PC-3 (cell line): Measurements from ENCODE around the gene TMEM208. TPM values are rescaled to one million over a fixed set of nuclear protein-coding genes. Genes with fewer than 3 reads are reported as not detected.

Source experiments
- ATAC-seq: fragments of 200-7000 bp; cut with Tn5 transposase; 2 replicates; pipeline ENCODE4 v1.9.1; 2020; ENCODE audit warnings: mild to moderate bottlenecking, moderate library complexity
- BruUV-seq: library from RNA; stranded (reverse); fragments of 400-500 nt; replicated peaks from 2 replicates; lab custom pipeline; 2021; lab: Mats Ljungman, UMichigan
- CTCF ChIA-PET: fragments of 300-600 bp; sonication (Branson Sonifier 250); formaldehyde crosslinking; loops from one replicate; lab custom pipeline; 2022; ENCODE audit warnings: antibody characterized with exemption; lab: Charles Lee
- POLR2A ChIA-PET: fragments of 300-600 bp; sonication (Branson Sonifier 250); formaldehyde crosslinking; loops from one replicate; lab custom pipeline; 2022; ENCODE audit warnings: antibody characterized with exemption; ENCODE audit not compliant: unreplicated experiment; lab: Charles Lee
- DNase-seq: peaks from one replicate; pipeline ENCODE4 v3.0.0-alpha.2; 2015
- H2AFZ ChIP-seq: fragments of 300-600 bp; sonication (generic); 2 replicates; pipeline ENCODE4 v1.6.0; 2016; ENCODE audit warnings: antibody characterized with exemption, low read length
- H3F3A ChIP-seq: fragments of 300-600 bp; sonication (generic); one replicate; pipeline ENCODE4 v1.6.0; 2017; ENCODE audit warnings: antibody characterized with exemption, low read length, control low read depth, mild to moderate bottlenecking; ENCODE audit not compliant: unreplicated experiment
- H3K27ac ChIP-seq: fragments of 300-600 bp; sonication (generic); 2 replicates; pipeline ENCODE4 v1.5.1; 2016; ENCODE audit warnings: mild to moderate bottlenecking, low read length
- H3K27me3 ChIP-seq: fragments of 300-600 bp; sonication (generic); 2 replicates; pipeline ENCODE4 v1.6.1; 2016; ENCODE audit warnings: low read length, mixed read lengths
- H3K36me3 ChIP-seq: fragments of 300-600 bp; sonication (generic); 2 replicates; pipeline ENCODE4 v1.6.1; 2016; ENCODE audit warnings: low read depth, mixed run types, low read length, mixed read lengths
- H3K4me1 ChIP-seq: fragments of 300-600 bp; sonication (generic); 2 replicates; pipeline ENCODE4 v1.5.1; 2016; ENCODE audit warnings: low read length; ENCODE audit not compliant: insufficient read depth
- H3K4me2 ChIP-seq: fragments of 300-600 bp; sonication (generic); 2 replicates; pipeline ENCODE4 v1.6.0; 2016; ENCODE audit warnings: low read length
- H3K4me3 ChIP-seq: fragments of 300-600 bp; sonication (generic); 2 replicates; pipeline ENCODE4 v1.5.1; 2016; ENCODE audit warnings: mild to moderate bottlenecking, low read length, mixed read lengths
- H3K79me2 ChIP-seq: fragments of 300-600 bp; sonication (generic); 2 replicates; pipeline ENCODE4 v1.6.1; 2017; ENCODE audit warnings: low read length, mixed read lengths
- H3K9ac ChIP-seq: fragments of 300-600 bp; sonication (generic); 2 replicates; pipeline ENCODE4 v1.6.0; 2016; ENCODE audit warnings: mild to moderate bottlenecking, low read length
- H3K9me2 ChIP-seq: fragments of 300-600 bp; sonication (generic); replicated peaks from 2 replicates; pipeline ENCODE4 v1.6.1; 2016; ENCODE audit warnings: mixed run types, low read length, mixed read lengths
- H3K9me3 ChIP-seq: fragments of 300-600 bp; sonication (generic); 2 replicates; pipeline ENCODE4 v1.6.1; 2016; ENCODE audit warnings: low read length, mixed read lengths
- H4K20me1 ChIP-seq: fragments of 300-600 bp; sonication (generic); 2 replicates; pipeline ENCODE4 v1.6.1; 2016; ENCODE audit warnings: low read length, mixed read lengths
- EZH2 ChIP-seq: fragments of 300-600 bp; sonication (generic); IDR thresholded peaks from one replicate; pipeline ENCODE4 v1.6.1; 2017; ENCODE audit warnings: antibody characterized with exemption, mild to moderate bottlenecking, low read length; ENCODE audit not compliant: unreplicated experiment
- EZH2phosphoT487 ChIP-seq: fragments of 300-600 bp; sonication (generic); IDR thresholded peaks from 2 replicates; pipeline ENCODE4 v1.6.1; 2018; ENCODE audit warnings: mild to moderate bottlenecking, antibody characterized with exemption, low read length, borderline replicate concordance
- intact Hi-C: fragments of 100-400 bp; cut with micrococcal nuclease; formaldehyde crosslinking; loops from 2 replicates; pipeline ENCODE4 v1.9.0; 2023
- total RNA-seq: library from RNA; depleted of rRNA; stranded (reverse); fragments of >200 nt; gene quantifications from 2 replicates; pipeline ENCODE4 v1.2.3, GENCODE V29; 2014
- TF ChIP-seq, protein P1 (sequence below): fragments of 300-600 bp; sonication (generic); conservative IDR thresholded peaks from 2 replicates; pipeline ENCODE4 v1.5.1; 2017; ENCODE audit warnings: antibody characterized with exemption, low read depth, mild to moderate bottlenecking, low read length

The TMEM208 gene
- total RNA-seq, 1 experiment from 2014 or later, result 35.4 TPM

DNA sequence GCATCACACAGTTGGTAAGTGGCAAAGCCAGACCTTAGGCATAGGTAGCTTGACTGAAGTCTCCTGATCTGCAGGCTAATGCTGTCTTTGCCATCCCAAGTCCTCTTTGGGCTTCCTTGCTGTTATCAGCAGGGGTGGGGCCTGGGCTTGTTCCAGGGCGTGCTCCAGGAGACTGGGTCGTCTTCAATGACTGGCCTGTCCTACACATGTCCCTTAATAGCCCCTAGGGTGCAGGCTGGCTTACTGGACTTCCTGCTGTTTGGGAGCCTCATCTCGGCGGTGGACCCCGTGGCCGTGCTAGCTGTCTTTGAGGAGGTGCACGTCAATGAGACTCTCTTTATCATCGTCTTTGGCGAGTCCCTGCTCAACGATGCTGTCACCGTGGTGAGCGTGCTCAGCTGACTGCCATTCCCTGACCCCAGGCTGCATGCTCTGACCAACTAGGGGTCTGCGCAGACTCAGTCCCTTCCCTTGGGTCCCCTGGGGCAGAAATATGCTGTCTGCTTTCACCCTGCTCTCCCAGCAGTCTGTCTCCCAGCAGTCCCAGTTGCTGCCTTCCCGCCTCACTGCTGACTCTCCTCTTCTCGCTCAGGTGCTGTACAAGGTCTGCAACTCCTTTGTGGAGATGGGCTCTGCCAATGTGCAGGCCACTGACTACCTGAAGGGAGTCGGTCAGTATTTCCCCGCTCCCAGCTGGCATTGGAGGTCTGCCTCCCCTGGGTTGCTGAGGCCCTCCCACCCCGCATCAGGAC, 28.0 kb downstream of the TMEM208 start:
- no peaks in the 10 kb centered on the region for H3K36me3 ChIP-seq
- DNase-seq, result no peak
- no peaks in the 10 kb centered on the region for H3K79me2 ChIP-seq
- H3K9me2 ChIP-seq, result no peaks in the 10 kb centered on the region
- no peaks in the 10 kb centered on the region for H3K4me1 ChIP-seq
- BruUV-seq, result no TSS peak
- no peaks in the 10 kb centered on the region for H3K27me3 ChIP-seq
- POLR2A ChIA-PET, result no interaction called here
- no peak for TF ChIP-seq EZH2
- TF ChIP-seq EZH2phosphoT487, result no peak
- TF ChIP-seq, protein P1, sequence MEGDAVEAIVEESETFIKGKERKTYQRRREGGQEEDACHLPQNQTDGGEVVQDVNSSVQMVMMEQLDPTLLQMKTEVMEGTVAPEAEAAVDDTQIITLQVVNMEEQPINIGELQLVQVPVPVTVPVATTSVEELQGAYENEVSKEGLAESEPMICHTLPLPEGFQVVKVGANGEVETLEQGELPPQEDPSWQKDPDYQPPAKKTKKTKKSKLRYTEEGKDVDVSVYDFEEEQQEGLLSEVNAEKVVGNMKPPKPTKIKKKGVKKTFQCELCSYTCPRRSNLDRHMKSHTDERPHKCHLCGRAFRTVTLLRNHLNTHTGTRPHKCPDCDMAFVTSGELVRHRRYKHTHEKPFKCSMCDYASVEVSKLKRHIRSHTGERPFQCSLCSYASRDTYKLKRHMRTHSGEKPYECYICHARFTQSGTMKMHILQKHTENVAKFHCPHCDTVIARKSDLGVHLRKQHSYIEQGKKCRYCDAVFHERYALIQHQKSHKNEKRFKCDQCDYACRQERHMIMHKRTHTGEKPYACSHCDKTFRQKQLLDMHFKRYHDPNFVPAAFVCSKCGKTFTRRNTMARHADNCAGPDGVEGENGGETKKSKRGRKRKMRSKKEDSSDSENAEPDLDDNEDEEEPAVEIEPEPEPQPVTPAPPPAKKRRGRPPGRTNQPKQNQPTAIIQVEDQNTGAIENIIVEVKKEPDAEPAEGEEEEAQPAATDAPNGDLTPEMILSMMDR, result no peak
- no peak for ATAC-seq
- no peak overlapping the region for H3K9ac ChIP-seq
- H2AFZ ChIP-seq, result no peak overlapping the region
- H3K27ac ChIP-seq, result no peak overlapping the region
- H3K4me3 ChIP-seq, result no peak overlapping the region
- CTCF ChIA-PET, result no interaction called here
- intact Hi-C loops, result no loop called here
- no peak overlapping the region for H3K4me2 ChIP-seq
- no peaks in the 10 kb centered on the region for H3F3A ChIP-seq
- H4K20me1 ChIP-seq, result no peaks in the 10 kb centered on the region
- H3K9me3 ChIP-seq, result no peaks in the 10 kb centered on the region

DNA sequence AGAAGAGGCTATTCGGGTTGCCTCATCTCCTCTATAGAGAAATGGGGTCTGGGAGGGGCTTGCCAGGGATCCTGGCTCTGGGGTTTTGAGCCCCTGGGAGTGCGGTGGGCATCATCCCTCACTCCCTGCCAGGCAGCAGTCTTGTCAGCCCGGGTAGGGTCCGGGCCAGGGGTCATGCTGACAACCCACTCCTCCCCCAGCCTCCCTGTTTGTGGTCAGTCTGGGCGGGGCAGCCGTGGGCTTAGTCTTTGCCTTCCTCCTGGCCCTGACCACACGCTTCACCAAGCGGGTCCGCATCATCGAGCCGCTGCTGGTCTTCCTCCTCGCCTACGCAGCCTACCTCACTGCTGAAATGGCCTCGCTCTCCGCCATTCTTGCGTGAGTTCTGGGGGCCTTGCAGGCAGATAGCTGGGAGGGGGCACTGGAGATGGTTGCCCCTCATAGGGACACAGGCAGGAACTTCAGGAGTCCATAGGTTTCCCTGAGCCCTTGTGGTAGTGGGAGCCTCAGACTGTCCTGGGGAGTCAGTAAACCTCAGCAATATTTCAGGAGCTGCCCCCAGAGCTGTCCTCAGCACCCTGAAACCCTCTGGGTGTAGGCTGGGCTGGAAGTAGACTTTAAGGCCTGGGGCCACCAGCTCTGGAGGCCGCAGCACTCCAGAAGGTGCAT, 28.8 kb downstream of the TMEM208 start:
- H3K27ac ChIP-seq, result no peak overlapping the region
- no peak for ATAC-seq
- no peaks in the 10 kb centered on the region for H3K79me2 ChIP-seq
- POLR2A ChIA-PET, result no interaction called here
- CTCF ChIA-PET, result no interaction called here
- no peak for DNase-seq
- H3K9me2 ChIP-seq, result no peaks in the 10 kb centered on the region
- H3K9ac ChIP-seq, result no peak overlapping the region
- no peaks in the 10 kb centered on the region for H3K9me3 ChIP-seq
- H3K4me2 ChIP-seq, result no peak overlapping the region
- no TSS peak for BruUV-seq
- no peaks in the 10 kb centered on the region for H3K27me3 ChIP-seq
- no peaks in the 10 kb centered on the region for H3F3A ChIP-seq
- H3K4me1 ChIP-seq, result no peaks in the 10 kb centered on the region
- TF ChIP-seq EZH2, result no peak
- no peak for TF ChIP-seq EZH2phosphoT487
- TF ChIP-seq, protein P1, result no peak
- no peak overlapping the region for H2AFZ ChIP-seq
- H4K20me1 ChIP-seq, result no peaks in the 10 kb centered on the region
- intact Hi-C loops, result no loop called here
- no peaks in the 10 kb centered on the region for H3K36me3 ChIP-seq
- H3K4me3 ChIP-seq, result no peak overlapping the region
